HS-27A (cell line): ENCODE measurements around the gene PUSL1.
A peak's percentile ranks its signal among the peaks of the same experiment; 100 is the strongest.

ENCODE experiments used
- DNase-seq: peaks from one replicate; pipeline ENCODE4 v3.0.0-alpha.2; 2012; ENCODE audit warnings: low read depth, missing footprints

Gene PUSL1, protein sequence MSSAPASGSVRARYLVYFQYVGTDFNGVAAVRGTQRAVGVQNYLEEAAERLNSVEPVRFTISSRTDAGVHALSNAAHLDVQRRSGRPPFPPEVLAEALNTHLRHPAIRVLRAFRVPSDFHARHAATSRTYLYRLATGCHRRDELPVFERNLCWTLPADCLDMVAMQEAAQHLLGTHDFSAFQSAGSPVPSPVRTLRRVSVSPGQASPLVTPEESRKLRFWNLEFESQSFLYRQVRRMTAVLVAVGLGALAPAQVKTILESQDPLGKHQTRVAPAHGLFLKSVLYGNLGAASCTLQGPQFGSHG

DNA sequence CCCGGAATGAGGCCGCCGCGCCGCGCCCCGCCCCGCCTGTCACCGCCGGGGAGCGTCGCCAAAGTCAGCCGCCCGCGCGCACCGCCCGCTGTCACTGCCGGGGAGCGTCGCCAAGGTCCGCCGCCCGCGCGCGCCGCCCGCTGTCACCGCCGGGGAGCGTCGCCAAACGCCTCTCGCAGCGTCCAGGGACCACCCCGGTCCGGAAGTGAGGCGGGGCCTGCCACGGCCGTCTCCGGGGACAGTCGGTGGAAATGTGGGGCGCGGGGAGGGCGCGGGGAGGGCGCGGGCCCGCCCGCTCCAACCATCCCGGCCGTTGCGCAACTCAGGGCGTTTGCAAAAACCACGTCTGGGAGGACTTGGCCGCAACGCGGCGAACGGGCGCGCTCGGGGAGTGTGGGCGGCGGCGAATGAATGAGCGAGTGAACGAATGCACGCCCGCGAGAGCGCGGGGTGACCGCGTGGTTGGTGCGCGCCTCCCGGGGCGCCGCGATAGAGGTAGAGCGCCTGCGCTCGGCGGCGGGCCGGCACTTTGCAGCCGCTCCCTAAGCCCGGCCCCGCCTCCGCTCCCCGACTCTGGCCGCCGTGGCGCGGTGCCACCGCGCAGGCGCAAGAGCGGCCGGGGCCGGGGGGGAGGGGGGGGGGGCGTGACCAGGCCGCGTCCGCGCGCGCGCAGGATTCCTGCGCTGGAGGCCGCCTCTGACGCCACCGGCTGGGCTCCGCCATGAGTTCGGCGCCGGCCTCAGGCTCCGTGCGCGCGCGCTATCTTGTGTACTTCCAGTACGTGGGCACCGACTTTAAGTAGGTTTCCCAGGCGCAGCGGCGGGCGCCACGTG lies at the start of gene PUSL1, which contains the start of gene ACAP3:
PUSL1 (plus strand) TSS at position 675 of the 833 bp plus-strand sequence; CDS start at position 722, 47 bp downstream.
ACAP3 (minus strand) TSS at position 8 of the 833 bp plus-strand sequence. CDS start 115 bp downstream, outside the sequence.
- DNase-seq: peak; percentile 71

DNA sequence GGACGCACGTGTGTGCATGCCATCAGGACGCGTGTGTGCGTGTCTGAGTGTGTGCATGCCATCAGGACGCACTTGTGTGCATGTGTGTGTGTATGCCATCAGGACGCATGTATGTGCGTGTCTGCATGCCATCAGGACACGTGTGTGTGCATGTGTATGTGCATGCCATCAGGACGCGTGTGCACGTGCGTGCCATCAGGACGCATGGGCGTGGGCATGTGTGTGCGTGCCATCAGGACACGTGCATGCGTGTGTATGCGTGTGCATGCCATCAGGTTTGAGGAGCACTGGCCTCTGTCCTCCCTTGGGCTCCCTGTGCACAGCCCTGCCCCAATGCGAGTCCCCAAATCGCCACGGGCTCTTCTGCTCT lies 49.3 kb upstream of the PUSL1 start:
- DNase-seq: no peak

DNA sequence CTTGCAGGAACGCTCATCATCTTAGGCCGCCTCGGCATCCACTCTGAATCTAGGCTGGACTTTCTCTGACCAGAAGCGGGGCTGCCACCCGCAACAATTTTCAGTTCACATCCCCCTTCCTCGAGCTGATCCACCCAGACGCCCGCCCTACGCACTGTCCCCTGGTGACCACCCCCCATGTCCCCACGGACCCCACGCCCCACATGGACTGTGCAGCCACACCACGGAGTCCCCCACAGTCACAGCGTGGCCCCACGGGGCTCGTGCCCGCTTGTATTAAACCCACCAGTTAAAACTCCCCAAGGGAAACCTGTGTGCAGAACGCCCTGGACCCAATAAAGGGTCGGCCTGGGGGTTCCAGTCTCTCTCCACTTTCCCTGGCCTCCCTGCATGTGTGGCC lies 48.9 kb upstream of the PUSL1 start:
- DNase-seq: no peak

DNA sequence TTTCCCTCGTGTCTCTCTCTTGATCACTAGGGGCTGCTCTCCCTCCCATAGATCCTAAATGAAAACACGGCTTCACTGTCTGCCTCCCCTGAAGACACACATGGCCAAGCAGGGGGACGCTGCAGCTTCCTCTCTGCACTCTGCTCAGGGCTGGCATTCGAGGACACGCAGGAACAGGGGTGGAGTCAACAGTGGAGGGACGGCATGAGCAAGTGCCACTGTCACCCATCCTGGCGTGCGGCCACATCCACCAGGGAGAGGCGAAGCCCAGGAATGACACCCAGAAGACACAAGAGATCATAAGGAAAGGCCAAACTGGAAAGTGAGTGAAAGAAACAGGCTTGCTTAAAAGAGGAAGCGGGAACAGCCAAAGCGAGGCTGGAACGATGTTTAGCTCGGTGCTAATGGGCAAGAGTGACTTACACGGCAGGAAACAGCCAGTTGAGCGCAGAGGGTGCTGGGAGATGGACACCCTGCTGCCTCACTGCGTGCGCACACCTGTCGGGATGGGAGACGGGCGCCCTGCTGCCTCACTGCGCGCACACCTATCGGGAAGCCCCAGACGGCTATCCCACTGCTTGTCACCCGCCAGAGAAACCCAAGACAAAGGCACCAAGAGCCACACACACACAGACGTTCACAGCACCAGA lies 48.3 kb upstream of the PUSL1 start:
- no peak for DNase-seq

DNA sequence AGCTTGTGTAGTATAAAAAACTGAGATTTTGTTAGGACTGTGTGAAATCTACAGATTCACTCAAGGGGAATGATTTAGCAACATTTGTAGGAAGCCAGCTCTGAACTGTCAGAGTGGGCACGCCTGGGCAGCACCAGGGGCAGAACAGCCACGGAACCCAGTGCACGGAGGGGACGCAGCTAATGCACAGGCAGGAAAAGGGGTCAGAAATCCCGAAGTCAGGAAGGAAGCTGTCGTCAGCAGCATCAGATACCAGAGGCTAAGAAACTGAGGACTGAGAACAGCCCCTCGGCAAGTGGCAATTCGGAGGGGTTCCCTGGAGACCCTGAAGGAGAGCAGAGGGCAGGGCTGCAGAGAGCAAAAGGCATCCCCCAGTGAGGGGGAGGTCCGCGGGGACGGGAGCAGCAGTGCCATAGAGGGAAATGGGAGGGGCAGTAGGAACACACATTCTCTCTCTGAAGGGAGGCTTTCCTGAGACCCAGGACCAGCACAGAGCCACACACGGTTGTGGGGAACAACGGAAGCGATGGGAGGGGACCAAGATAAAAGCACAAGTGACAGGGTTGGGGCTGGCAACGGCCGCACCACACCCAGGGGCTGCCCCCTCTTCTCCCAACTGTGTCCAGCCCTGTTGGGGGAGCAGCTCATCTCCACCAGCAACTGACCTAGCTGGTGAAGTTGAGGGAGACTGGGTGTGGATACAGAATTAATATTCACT lies 47.4 kb upstream of the PUSL1 start:
- DNase-seq: no peak

DNA sequence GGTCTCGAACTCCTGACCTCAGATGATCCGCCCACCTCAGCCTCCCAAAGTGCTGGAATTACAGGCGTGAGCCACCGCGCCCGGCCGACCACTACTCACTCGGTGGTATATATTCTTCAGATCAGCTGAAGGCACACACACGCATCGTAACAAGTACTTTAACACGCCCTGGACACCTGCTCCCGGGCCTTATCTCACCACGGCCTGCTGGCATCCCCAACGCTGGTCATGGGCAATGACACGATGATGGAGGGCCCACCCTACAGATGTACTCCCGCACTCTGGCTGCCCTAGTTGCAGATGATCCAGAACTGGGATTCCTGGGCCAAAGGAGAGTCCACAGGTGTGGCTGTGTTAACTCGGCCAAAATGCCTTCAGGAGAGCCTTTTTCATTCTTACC lies 46.3 kb upstream of the PUSL1 start:
- no peak for DNase-seq

DNA sequence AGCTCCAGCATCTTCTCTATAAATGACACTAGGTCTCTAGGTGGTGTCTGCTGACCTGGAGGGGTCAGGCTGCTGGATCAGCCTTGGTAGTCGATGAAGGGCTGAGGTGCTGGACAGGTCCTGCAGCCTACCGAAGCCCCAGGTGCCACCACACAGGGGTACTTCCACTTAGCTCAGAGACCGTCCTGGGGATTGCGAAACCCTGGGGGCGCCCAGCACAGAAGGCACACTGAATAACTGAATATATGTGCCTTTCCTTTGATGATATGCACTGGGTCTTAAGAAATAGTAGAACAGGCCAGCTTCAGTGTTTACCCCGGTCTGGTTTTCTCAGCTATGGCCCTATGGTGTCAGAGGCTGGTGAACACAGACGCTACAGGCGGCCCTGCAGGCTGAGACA lies 45.6 kb upstream of the PUSL1 start:
- no peak for DNase-seq

DNA sequence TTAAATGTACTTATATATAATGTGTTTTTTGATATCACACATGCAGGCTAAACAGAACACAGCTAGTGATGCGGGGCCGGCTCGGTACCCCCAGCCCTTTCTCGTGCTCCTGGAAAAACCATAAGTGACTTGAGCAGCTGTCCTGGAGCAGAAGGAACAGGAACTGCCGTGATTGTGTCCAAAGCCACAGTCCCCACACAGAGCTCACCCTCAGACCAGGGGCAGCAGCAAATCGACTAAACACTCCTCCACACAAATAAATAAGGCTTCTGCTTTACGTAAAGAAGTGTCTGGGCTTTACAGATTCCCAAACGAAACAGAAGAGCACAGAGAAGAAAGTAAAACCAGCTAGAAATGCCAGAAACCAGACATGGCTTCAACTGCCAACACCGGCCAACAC lies 44.4 kb upstream of the PUSL1 start:
- no peak for DNase-seq

DNA sequence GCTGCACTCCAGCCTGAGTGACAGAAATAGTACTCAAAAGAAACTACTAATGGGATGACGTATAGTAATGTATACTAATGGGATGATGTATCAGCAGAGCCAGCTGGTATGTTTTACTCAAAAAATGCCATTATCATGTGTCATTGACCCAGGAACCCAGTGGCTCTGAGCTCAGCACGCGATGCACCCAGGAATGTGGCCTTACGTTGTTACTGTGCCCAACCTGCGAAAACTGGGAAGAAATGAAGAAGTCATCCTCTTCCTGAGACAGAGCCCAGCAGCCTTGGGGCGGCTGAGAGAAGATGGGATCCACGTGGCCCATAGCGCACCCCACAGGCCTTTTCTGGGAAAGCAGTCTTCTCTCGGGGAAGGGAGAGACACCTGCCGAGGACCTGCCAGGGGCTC lies 43.5 kb upstream of the PUSL1 start:
- DNase-seq: peak; percentile 99

DNA sequence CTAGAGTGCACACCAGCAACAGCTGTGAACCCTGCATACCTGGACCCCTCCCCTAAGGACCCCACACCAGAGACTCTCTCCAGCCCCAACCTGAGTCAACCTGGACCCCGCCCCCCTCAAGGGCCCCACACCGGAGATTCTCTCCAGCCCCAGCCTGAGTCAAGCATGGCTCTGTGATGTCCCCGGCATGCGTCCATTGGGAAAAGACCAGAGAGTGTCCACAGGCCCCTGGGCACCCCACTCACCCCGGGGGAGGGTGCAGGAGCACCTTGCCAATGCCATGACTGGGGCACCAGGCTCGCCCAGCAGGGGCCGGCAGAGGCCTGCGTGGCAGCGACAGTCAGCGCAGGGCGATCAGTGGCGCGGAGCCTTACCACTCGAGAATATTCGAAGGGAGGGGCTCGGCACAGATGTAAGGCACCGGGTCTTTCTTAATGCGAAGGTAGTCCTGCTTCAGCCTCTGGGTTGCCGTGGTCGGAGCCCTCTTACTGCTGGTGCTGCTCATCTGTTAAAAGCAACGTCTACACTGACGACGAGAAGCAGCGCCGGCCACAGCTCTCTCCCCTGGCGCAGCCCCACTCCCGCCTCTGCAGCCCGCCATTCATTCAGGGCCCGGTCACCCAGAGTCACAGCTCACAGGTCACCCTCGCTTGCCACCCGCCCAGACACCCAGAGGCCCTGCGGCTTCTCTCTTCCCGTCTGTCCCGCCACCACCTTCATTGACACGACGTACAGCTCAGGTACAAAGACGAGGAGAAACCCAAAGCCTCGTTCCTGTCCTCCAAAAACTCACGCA lies 40.7 kb upstream of the PUSL1 start:
- DNase-seq: no peak

DNA sequence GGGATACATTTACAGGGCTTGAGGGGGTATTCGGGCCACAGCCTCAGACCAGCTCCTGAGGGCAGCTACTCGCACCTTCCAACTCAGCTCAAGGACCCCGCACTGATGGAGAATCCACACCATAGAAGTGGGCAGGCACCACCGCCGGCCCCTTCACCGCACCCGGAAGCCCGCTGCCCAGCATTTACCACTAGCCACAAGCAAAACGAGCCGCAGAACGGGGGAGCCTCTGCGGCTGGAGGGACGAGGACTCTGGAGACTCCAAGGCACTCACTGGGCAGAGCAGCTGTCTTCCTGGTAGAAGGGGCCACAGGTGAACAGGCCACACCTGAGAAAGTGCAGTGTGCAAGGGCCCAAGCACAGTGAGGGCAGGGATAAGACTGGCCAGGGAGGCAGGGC lies 40.1 kb upstream of the PUSL1 start:
- no peak for DNase-seq

DNA sequence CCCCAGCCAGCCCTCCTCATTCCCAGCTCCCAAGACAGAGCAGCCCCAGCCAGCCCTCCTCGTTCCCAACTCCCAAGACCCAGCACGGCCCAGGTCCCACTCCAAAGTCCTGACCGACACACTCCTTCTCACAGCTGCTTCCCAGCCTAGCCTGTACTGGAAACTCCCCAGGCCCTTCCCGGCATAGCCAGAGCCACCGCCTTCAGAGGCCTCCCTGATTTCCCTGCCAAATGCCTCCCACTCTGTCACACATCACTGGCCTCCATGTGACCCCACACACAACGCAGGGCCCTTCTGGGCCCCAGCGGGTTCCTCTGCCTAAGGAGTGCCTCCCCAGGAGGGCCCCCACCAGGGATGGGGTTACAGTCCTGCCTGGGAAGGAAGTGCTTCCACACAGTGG lies 37.6 kb upstream of the PUSL1 start:
- no peak for DNase-seq

DNA sequence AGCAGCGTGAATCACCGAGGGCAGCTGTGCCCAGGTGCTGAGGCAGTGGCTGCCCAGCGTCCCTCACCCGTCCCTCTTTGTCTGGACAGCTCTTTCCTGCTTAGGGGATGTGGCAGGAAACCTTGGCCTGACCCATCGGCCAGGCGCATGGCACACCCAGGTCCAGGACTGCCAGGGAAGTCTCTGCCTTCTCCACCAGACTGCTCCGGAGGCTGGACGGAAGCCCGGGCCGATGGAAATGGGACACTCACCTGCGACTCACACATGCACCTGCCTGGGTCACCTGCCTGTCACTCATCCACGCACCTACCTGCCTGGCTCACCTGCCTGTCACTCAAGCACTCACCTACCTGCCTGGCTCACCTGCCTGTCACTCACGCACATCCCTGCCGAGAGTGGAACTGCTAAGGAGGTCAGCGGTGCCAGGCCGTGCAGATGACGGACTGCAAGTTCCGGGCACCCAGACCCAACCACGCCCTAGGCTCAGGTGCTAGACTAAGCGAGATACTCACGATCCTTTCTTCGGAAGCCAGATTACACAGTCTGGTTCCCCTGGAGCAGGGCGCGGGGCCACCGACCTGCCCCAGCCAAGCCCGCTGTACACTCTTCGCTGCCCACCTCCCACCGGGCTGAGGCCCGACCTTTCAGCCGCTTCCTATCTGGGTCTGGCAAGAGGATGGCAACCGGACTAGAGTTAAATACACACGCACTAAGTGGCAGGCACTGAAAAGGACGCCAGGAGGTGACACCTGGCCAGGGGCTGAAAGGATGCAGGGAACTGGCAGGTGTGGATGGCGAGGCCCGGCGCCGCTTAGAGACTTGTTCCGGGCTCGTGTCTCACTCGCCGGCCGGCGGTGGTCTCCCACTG lies 35.8 kb upstream of the PUSL1 start:
- no peak for DNase-seq

DNA sequence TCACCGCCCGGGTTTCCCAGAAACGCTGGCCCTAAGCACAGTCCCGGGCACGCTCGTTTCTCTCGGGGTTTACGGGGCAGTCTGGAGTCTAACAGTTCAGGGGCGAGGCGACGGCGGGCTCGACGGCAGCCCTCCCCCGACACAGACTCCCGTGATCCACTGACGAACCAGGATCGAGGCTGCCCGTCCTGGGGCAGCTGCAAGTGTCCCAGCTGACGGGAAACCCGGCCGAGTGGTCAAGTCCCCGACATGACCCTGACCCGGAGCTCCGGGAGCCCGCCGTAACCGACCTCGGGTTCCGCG lies 35.2 kb upstream of the PUSL1 start:
- no peak for DNase-seq

DNA sequence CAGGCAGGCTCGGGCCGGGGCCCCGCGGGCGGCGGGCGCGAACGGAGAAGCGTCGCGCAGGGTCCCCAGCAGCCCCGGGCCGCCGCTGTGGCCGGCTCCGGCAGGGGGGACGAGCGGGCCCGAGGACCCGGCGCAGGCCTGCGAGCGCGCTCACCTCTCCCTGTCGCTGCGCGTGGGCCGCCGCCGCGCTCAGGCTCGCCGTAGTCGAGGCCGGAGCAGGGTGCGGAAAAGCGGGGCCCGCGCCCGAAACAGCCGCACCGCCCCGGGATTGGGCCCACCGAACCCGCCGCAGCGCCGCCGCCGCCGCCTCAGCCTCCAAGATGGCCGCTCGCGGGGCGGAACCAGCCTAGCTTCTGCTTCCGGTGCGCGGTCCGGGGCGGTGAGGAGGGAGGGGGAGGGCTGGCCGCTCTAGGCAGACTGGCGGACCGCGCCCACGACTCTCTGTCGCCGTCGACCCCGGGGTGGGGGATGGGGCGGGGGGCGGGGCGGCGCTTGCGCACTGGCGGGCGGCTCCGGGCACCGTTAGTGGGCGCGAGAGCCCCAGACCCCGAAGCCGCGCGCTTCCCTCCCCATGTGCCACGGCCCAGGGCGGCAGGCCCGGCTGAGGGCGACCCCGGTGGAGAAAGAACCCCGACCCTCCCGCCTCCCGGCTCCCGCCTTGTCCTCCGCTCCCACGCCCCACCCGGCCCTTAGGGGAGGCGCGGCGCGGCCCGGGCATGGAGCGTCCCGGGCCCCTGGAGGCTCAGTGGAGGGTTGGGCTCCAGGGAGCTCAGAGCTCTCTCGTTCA lies 34.7 kb upstream of the PUSL1 start, which contains the start of gene UBE2J2:
UBE2J2 (minus strand) TSS at position 343 of the 787 bp plus-strand sequence. CDS start 5,862 bp downstream, outside the sequence.
- peak; percentile 61 for DNase-seq

DNA sequence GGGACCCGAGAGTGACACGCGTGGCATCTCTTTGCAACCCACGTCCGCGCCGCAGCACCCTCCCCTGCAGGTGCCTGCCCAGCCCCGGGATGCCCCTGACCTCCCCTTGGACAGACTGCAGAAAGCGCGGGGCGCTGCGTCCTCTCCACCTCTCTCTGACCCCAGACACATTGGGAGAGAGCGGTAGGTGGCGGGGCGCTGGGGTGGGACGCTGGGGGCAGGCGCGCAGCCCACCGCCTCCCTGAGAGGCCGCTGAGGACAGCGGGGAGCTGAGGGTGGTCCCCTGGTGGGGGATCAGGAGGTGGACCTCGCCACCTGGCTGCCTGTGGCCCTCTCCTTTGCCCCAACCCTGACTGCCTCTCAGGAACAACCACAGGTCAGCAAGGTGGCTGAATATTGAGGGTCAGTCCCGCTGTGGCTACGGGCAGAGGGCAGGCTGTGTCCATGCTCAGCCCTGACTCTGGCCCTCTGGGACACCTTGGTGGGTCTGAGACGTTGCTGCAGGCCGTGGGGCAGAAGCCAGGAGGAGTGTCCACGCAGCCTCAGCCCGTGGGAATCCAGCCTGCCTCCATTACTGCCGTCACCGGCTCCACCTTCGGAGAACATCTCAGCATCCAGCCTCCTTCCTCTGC lies 34.0 kb upstream of the PUSL1 start:
- no peak for DNase-seq

DNA sequence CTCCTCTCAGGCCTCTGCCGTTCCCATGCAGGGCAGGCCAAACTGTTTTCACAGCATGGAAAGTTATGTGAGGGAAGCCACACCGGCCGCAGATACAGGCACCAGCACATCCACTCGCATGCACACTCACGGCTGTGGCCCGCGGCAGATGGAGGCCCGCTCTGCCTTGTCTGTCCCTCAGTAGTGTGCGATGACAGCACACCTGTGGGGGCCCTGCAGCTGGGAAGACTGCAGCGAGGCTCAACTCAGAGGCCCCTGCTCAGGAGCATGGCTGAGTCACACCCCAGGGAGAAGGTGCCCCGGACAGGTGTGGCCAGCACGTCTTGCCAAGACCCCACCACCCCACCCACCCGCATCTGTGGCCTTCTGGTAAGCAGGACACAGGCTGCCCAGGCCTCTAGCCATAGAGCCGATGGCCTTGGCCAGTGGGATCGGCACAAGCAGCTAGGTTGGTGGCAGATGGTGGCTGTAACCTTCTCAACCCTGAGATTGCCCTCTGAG lies 33.4 kb upstream of the PUSL1 start:
- no peak for DNase-seq

DNA sequence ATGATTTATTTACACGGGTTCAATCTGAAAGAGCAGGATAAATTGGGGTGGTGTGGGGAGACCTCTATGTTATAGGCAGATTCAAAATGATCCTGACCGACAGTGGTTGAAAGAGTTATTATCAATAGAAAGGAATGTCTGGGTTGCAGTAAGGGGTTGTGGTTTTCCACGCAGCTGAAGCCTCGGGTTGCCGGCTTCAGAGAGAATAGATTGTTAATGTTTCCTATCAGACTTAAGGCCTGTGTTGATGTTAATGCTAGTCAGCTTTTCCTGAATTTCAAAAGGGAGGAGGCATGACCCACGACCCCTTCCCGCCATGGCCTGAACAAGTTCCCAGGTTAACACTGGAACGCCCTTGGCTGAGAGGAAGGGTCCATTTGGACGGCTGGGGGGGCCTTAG lies 32.6 kb upstream of the PUSL1 start:
- DNase-seq: no peak

DNA sequence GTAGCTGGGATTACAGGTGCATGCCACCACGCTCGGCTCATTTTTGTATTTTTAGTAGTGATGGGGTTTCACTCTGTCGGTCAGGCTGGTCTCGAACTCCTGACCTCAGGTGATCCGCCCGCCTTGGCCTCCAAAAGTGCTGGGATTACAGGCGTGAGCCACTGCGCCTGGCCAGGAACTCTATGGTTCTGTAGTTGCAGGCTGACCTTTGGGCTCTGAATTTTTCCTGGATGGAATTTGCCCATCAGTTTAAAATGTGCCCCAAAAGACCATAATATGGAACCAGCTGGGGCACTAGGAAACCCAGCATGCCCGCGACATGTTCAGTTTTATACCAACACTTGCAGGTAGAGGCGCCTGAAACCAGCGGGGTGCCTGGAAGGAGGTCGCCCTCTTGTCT lies 29.8 kb upstream of the PUSL1 start:
- DNase-seq: no peak
